Stimulated activated CD8-positive, alpha-beta memory T cell treated with anti-CD3 and anti-CD28 coated beads, Interleukin-2, amount 100 ng/mL, for 48 hours (primary cell): Measurements from ENCODE around the gene ETNK1.
"Not testable (repeated sequence)": the region's sequence is repeated elsewhere in the genome, so short reads cannot be mapped to it uniquely, and the experiment has no call there.

Source experiments
- DNase-seq, 2 donors: peaks; one replicate each; pipeline ENCODE4 v3.0.0-alpha.2; 2020; ENCODE audit warnings: low read depth in 2 of 2

The ETNK1 gene

GRCh38 chr12:22687361-22688076, 62.5 kb downstream of the ETNK1 start:
- no peak for DNase-seq

GRCh38 chr12:22689876-22690275, 64.9 kb downstream of the ETNK1 start:
- DNase-seq = no peak

- no peak for DNase-seq
Measured at GRCh38 chr12:22691319-22691718, 66.3 kb downstream of the ETNK1 start.

GRCh38 chr12:22692467-22692866, 67.5 kb downstream of the ETNK1 start:
- not testable (repeated sequence) for DNase-seq

- no peak for DNase-seq
Measured at GRCh38 chr12:22692964-22693555, 68.1 kb downstream of the ETNK1 start.

- no peak for DNase-seq
Measured at GRCh38 chr12:22698576-22698975, 73.6 kb downstream of the ETNK1 start.

- not testable (repeated sequence) for DNase-seq
Measured at GRCh38 chr12:22699705-22700104, 74.7 kb downstream of the ETNK1 start.

- DNase-seq = no peak
Measured at GRCh38 chr12:22700106-22700505, 75.1 kb downstream of the ETNK1 start.

- DNase-seq = not testable (repeated sequence)
Measured at GRCh38 chr12:22701216-22701809, 76.3 kb downstream of the ETNK1 start.

GRCh38 chr12:22702690-22703089, 77.7 kb downstream of the ETNK1 start:
- no peak for DNase-seq

- no peak for DNase-seq
Measured at GRCh38 chr12:22709292-22709691, 84.3 kb downstream of the ETNK1 start.

- DNase-seq = no peak
Measured at GRCh38 chr12:22712083-22712482, 87.1 kb downstream of the ETNK1 start.

GRCh38 chr12:22715254-22715653, 90.3 kb downstream of the ETNK1 start:
- DNase-seq = no peak

- DNase-seq = no peak
Measured at GRCh38 chr12:22719745-22720144, 94.8 kb downstream of the ETNK1 start.

GRCh38 chr12:22722081-22722480, 97.1 kb downstream of the ETNK1 start:
- no peak for DNase-seq

- no peak for DNase-seq
Measured at GRCh38 chr12:22722779-22723178, 97.8 kb downstream of the ETNK1 start.

- no peak for DNase-seq
Measured at GRCh38 chr12:22728987-22729386, 104.0 kb downstream of the ETNK1 start.

- no peak for DNase-seq
Measured at GRCh38 chr12:22729431-22729956, 104.5 kb downstream of the ETNK1 start.

GRCh38 chr12:22729957-22730443, 105.0 kb downstream of the ETNK1 start:
- DNase-seq = no peak

- DNase-seq = no peak
Measured at GRCh38 chr12:22731236-22731635, 106.3 kb downstream of the ETNK1 start.

GRCh38 chr12:22733756-22734155, 108.8 kb downstream of the ETNK1 start:
- no peak for DNase-seq

GRCh38 chr12:22738945-22739344, 114.0 kb downstream of the ETNK1 start:
- no peak for DNase-seq
